PC-9 (cell line): Measurements from ENCODE around the gene UBE2V1.

Experiments used
- CTCF ChIP-seq: fragments of 200-600 bp; sonication (generic); conservative IDR thresholded peaks from 2 replicates; pipeline ENCODE4 v1.6.1; 2017; ENCODE audit warnings: mixed run types, antibody characterized with exemption, mild to moderate bottlenecking, moderate library complexity
- EZH2 ChIP-seq: fragments of 200-600 bp; sonication (generic); IDR thresholded peaks from 2 replicates; pipeline ENCODE4 v1.8.0; 2017; ENCODE audit warnings: antibody characterized with exemption, low read depth

- TF ChIP-seq CTCF (no peak), EZH2 (no peak)
Measured at GRCh38 chr20:50083034-50083433, 29.9 kb downstream of the UBE2V1 start.
